ENCODE data around the gene NOTUM.

The NOTUM gene

DNA sequence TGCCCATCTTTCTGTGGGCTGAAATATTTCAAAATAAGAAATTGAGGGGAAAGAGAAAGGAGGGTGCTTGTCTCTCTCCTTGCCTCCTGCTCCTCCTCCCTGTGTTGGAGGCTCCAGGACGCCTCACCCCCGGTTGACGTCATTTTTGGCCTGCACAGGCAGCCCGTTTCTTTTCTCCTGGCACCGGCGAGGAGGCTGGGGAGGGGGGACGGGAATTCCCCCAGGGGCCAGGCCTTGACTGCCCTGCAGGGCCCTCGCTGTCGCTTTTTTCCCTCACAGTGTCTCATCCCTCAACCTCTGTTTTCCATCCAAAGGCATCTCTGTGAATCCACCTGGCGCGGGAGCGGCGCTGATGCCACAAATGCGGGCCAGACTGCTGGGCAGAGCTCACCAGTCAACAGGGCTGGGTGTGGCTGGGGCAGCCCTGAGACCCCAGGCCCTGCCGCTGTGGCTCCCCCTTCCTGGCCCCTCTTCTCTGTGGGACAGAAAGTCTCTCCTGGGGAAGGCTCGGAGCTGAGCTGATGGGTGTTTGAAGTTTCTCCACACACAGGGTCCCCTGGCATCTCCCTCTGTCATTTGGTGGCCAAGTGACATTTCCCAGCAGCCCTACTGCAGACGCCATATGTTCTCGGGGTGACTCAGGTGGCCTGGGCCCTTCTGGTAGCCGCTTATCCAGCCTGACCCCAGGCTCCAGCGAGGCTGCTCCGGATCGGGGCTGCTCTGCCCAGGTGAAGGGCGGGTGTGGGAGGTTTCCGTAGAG, 45.7 kb upstream of the NOTUM start:
- Histone ChIP-seq H3K79me2 (ENCODE audit: insufficient read depth, low read length) (no peaks in the 10 kb centered on the region), H3K4me3 (ENCODE audit: low read depth in 1 of 2, low read length in 2 of 2) (no peak overlapping the region), H3K4me1 (ENCODE audit: insufficient read depth, low read length) (no peaks in the 10 kb centered on the region), H3K27me3 (ENCODE audit: insufficient read depth, low read length, poor library complexity) (no peaks in the 10 kb centered on the region), H2AFZ (ENCODE audit: low read depth, low read length) (no peak overlapping the region), H4K20me1 (ENCODE audit: insufficient read depth, low read length) (0 out of 2 replicates have a peak, but pooled peaks cover 4% of the 10 kb centered on the region), H3K4me2 (ENCODE audit: insufficient read depth, low read length) (no peak overlapping the region), H3K27ac (ENCODE audit: low read length) (no peak overlapping the region), H3K9ac (ENCODE audit: low read depth, low read length) (no peak overlapping the region), H3K36me3 (ENCODE audit: insufficient read depth, low read length) (no peaks in the 10 kb centered on the region), H3K9me3 (ENCODE audit: insufficient read depth, low read length, severe bottlenecking) (no peaks in the 10 kb centered on the region)
- ATAC-seq (ENCODE audit: insufficient read depth, low read depth) = no peak
- DNase-seq = no peak
- TF ChIP-seq, protein P1, sequence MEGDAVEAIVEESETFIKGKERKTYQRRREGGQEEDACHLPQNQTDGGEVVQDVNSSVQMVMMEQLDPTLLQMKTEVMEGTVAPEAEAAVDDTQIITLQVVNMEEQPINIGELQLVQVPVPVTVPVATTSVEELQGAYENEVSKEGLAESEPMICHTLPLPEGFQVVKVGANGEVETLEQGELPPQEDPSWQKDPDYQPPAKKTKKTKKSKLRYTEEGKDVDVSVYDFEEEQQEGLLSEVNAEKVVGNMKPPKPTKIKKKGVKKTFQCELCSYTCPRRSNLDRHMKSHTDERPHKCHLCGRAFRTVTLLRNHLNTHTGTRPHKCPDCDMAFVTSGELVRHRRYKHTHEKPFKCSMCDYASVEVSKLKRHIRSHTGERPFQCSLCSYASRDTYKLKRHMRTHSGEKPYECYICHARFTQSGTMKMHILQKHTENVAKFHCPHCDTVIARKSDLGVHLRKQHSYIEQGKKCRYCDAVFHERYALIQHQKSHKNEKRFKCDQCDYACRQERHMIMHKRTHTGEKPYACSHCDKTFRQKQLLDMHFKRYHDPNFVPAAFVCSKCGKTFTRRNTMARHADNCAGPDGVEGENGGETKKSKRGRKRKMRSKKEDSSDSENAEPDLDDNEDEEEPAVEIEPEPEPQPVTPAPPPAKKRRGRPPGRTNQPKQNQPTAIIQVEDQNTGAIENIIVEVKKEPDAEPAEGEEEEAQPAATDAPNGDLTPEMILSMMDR (IDR thresholded peaks at IDR 0.05; ENCODE audit: borderline replicate concordance, extremely low read depth, low read length, poor library complexity, severe bottlenecking) = no peak
- no peak for TF ChIP-seq EZH2 (IDR thresholded peaks at IDR 0.05; ENCODE audit: borderline replicate concordance, low read depth, low read length, severe bottlenecking)

DNA sequence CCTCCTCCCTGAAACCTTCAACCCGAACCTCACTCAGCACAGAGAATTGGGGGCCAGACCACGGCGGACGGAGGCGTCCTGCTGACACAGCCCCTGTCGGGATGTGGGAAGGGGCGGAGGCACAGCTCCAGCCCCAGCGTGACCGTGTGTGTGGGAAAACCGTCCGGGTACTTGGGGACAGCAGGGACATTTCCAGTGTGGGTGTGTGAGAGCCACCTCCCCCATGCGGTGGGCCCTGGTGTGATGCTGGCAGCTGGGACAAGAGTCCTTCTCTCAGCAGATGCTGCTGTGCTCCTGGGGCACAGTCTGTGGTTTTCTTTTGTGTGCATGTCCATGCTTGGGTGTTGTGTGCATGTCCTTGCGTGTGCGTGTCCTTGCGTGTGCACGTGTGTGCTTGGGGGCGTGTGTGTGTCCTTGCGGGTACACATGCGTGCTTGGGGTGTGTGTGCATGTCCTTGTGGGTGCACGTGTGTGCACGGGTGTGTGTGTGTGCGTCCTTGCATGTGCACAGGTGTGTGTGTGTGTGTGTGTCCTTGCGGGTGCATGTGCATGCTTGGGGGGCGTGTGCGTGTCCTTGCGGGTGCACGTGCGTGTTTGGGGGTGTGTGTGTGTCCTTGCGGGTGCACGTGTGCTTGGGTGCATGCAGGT, 44.8 kb upstream of the NOTUM start:
- H3K27me3 ChIP-seq (ENCODE audit: insufficient read depth, low read length, poor library complexity) = no peaks in the 10 kb centered on the region

DNA sequence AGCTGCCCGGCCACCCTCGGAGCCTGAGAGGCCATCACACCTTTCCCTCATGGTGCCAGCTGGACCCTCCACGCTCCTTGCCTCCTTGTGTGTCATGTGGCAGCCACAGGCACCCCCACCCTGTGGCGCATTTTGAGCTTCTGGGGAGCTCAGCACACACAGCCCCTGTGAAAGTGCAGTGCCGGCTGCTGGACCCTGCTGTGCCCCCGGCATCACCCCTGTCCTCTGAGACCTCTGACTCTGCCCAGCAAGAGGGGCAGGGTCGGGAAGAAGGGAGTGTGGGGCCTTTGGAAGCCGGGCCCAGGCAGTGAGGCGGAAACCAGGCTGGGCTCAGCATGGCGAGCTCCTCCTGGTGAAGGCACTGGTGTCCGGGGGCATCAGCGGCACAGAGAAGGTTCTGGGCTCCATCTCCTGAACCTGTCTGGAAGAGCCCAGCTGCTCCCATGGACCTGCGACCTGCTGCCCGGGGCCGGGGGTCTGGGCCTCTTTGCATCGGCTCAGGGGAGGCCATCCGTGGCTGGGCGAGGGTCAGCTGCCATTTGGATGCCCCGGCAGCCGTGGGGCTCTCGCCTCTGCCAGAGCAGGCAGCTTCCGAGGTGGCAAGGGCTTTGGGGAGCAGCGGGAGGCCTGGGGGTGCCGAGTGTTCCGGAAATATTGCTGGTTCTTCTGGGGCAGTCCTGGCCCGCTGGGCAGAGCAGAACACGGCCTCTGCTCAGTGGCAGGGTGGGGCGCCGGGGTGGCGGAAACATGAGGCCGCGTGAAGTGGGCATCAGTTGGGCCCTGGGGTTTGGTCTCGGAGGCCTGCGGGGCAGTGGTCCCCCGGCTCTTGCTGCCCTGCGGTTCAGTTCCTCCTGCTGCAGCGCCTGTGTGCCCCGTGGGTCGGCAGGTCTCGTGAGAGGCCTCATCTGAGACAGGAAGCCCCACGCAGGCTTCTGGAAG, 43.8 kb upstream of the NOTUM start:
- H3K4me1 ChIP-seq (ENCODE audit: insufficient read depth, low read length) = no peaks in the 10 kb centered on the region
- H3K9me3 ChIP-seq (ENCODE audit: insufficient read depth, low read length, severe bottlenecking) = no peaks in the 10 kb centered on the region
- no peak for ATAC-seq (ENCODE audit: insufficient read depth, low read depth)
- H3K27ac ChIP-seq (ENCODE audit: low read length) = no peak overlapping the region
- H3K4me3 ChIP-seq (ENCODE audit: low read depth in 1 of 2, low read length in 2 of 2) = no peak overlapping the region
- no peak overlapping the region for H2AFZ ChIP-seq (ENCODE audit: low read depth, low read length)
- H3K4me2 ChIP-seq (ENCODE audit: insufficient read depth, low read length) = no peak overlapping the region
- H3K9ac ChIP-seq (ENCODE audit: low read depth, low read length) = no peak overlapping the region
- H3K36me3 ChIP-seq (ENCODE audit: insufficient read depth, low read length) = no peaks in the 10 kb centered on the region
- DNase-seq = no peak
- TF ChIP-seq EZH2 (IDR thresholded peaks at IDR 0.05; ENCODE audit: borderline replicate concordance, low read depth, low read length, severe bottlenecking) = no peak
- TF ChIP-seq, protein P1 (IDR thresholded peaks at IDR 0.05; ENCODE audit: borderline replicate concordance, extremely low read depth, low read length, poor library complexity, severe bottlenecking) = no peak
- no peaks in the 10 kb centered on the region for H3K27me3 ChIP-seq (ENCODE audit: insufficient read depth, low read length, poor library complexity)
- no peaks in the 10 kb centered on the region for H3K79me2 ChIP-seq (ENCODE audit: insufficient read depth, low read length)
- peaks cover 9% of the 10 kb centered on the region; the same call in 1 of the 2 replicates for H4K20me1 ChIP-seq (ENCODE audit: insufficient read depth, low read length)

More for the DNA sequence above, 44.8 kb upstream of the NOTUM start:
- Histone ChIP-seq H3K27ac (ENCODE audit: low read length) (no peak overlapping the region), H3K4me2 (ENCODE audit: insufficient read depth, low read length) (no peak overlapping the region), H3K9me3 (ENCODE audit: insufficient read depth, low read length, severe bottlenecking) (no peaks in the 10 kb centered on the region), H3K4me3 (ENCODE audit: low read depth in 1 of 2, low read length in 2 of 2) (no peak overlapping the region), H3K79me2 (ENCODE audit: insufficient read depth, low read length) (no peaks in the 10 kb centered on the region), H2AFZ (ENCODE audit: low read depth, low read length) (no peak overlapping the region), H3K4me1 (ENCODE audit: insufficient read depth, low read length) (no peaks in the 10 kb centered on the region), H3K36me3 (ENCODE audit: insufficient read depth, low read length) (no peaks in the 10 kb centered on the region), H3K9ac (ENCODE audit: low read depth, low read length) (no peak overlapping the region), H4K20me1 (ENCODE audit: insufficient read depth, low read length) (peaks cover 9% of the 10 kb centered on the region; the same call in 1 of the 2 replicates)
- DNase-seq (no peak), ATAC-seq (ENCODE audit: insufficient read depth, low read depth) (no peak; the same call in 2 of the 3 replicates)
- TF ChIP-seq EZH2 (IDR thresholded peaks at IDR 0.05; ENCODE audit: borderline replicate concordance, low read depth, low read length, severe bottlenecking) = no peak
- TF ChIP-seq, protein P1 (IDR thresholded peaks at IDR 0.05; ENCODE audit: borderline replicate concordance, extremely low read depth, low read length, poor library complexity, severe bottlenecking) = no peak

Data from DND-41 (cell line).